ENCODE data around the gene TRAPPC2L. TPM values are rescaled to one million over a fixed set of nuclear protein-coding genes. Genes with fewer than 3 reads are reported as not detected.

Gene TRAPPC2L
- total RNA-seq, 1 donor from 2014 or later, result 74.0 TPM

DNA sequence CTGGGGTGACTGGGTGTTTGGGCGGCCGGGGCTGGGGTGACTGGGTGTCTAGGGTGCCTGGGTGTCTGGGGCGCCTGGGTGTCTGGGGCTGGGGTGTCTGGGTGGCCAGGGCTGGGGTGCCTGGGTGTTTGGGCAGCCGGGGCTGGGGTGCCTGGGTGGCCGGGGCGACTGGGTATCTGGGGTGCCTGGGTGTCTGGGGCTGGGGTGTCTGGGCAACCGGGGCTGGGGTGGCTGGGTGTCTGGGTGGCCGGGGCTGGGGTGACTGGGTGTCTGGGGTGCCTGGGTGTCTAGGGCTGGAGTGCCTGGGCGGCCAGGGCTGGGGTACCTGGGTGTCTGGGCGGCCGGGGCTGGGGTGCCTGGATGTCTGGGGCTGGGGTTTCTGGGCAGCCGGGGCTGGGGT lies 31.8 kb upstream of the TRAPPC2L start:
- H3K4me1 Mint-ChIP-seq (ENCODE audit: unreplicated experiment), result no peaks in the 10 kb centered on the region
- no peaks in the 10 kb centered on the region for H3K9me3 Mint-ChIP-seq (ENCODE audit: unreplicated experiment)
- peaks cover 5% of the 10 kb centered on the region for H3K36me3 Mint-ChIP-seq (ENCODE audit: unreplicated experiment)
- no peaks in the 10 kb centered on the region for H3K27me3 Mint-ChIP-seq (ENCODE audit: unreplicated experiment)
- H3K27ac Mint-ChIP-seq (ENCODE audit: unreplicated experiment), result no peak overlapping the region
- no peak overlapping the region for H3K4me3 Mint-ChIP-seq (ENCODE audit: unreplicated experiment)
- TF ChIP-seq, protein P1, sequence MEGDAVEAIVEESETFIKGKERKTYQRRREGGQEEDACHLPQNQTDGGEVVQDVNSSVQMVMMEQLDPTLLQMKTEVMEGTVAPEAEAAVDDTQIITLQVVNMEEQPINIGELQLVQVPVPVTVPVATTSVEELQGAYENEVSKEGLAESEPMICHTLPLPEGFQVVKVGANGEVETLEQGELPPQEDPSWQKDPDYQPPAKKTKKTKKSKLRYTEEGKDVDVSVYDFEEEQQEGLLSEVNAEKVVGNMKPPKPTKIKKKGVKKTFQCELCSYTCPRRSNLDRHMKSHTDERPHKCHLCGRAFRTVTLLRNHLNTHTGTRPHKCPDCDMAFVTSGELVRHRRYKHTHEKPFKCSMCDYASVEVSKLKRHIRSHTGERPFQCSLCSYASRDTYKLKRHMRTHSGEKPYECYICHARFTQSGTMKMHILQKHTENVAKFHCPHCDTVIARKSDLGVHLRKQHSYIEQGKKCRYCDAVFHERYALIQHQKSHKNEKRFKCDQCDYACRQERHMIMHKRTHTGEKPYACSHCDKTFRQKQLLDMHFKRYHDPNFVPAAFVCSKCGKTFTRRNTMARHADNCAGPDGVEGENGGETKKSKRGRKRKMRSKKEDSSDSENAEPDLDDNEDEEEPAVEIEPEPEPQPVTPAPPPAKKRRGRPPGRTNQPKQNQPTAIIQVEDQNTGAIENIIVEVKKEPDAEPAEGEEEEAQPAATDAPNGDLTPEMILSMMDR (IDR thresholded peaks at IDR 0.05), result no peak
- DNase-seq (ENCODE audit: extremely low spot score, unreplicated experiment), result no peak

DNA sequence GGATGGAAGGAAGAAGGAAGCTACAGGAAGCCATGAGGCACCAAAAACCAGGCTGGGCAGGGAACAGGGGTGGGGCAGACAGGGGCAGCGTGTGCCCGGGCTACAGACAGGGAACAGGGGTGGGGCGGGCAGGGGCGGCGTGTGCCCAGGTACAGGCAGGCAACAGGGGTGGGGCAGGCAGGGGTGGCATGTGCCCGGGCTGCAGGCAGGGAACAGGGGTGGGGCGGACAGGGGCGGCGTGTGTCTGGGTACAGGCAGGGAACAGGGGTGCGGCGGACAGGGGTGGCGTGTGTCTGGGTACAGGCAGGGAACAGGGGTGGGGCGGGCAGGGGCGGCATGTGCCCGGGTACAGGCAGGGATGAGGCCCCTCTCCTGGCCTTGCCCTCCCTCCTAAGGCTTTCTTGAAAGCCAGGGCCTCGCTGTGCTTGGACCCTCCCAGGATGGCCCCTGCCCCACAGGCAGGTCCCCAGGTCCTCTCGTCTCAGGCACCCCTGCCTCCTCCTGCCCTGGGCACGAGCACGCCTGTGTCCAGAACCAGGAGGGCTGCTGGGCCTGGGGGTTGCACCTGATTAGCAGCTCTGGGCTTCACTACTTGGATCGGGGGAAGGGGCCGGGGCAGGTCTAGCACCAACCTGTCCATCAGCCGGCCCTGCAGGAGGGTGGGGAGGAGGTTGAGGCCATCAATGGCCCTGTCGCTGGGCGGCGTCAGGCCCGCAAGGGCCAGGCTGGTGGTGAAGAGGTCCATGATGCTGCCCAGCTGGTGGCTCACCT lies 30.7 kb upstream of the TRAPPC2L start:
- Mint-ChIP-seq H3K9me3 (ENCODE audit: unreplicated experiment) (no peaks in the 10 kb centered on the region), H3K27ac (ENCODE audit: unreplicated experiment) (no peak overlapping the region), H3K36me3 (ENCODE audit: unreplicated experiment) (peaks cover 5% of the 10 kb centered on the region), H3K4me1 (ENCODE audit: unreplicated experiment) (no peaks in the 10 kb centered on the region), H3K27me3 (ENCODE audit: unreplicated experiment) (no peaks in the 10 kb centered on the region), H3K4me3 (ENCODE audit: unreplicated experiment) (no peak overlapping the region)
- no peak for DNase-seq (ENCODE audit: extremely low spot score, unreplicated experiment)
- TF ChIP-seq, protein P1 (IDR thresholded peaks at IDR 0.05), result no peak

DNA sequence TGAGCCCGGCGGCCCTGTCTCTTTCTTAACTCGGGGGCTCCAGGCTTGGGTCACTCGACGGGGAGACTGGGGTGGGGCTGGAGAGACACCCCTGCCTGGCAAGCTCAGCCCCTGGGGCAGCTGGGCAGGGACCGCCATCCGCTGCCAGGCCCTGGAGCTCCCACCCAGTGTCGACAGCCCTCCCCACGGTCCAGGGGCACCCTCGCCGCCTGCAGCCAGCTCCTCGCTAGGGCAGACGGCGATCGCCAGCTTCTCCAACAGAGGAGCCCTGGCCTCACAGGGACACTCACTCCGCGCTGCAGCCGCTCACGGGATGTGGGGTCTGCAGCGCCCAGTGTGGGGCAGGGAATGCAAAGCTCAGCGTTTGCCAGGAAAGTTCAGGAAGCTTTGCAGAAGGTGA lies 29.2 kb upstream of the TRAPPC2L start:
- TF ChIP-seq, protein P1 (IDR thresholded peaks at IDR 0.05), result no peak
- no peak for DNase-seq (ENCODE audit: extremely low spot score, unreplicated experiment)
- Mint-ChIP-seq H3K27me3 (ENCODE audit: unreplicated experiment) (no peaks in the 10 kb centered on the region), H3K36me3 (ENCODE audit: unreplicated experiment) (peaks cover 2% of the 10 kb centered on the region), H3K4me1 (ENCODE audit: unreplicated experiment) (no peaks in the 10 kb centered on the region), H3K27ac (ENCODE audit: unreplicated experiment) (no peak overlapping the region), H3K4me3 (ENCODE audit: unreplicated experiment) (no peak overlapping the region), H3K9me3 (ENCODE audit: unreplicated experiment) (no peaks in the 10 kb centered on the region)

DNA sequence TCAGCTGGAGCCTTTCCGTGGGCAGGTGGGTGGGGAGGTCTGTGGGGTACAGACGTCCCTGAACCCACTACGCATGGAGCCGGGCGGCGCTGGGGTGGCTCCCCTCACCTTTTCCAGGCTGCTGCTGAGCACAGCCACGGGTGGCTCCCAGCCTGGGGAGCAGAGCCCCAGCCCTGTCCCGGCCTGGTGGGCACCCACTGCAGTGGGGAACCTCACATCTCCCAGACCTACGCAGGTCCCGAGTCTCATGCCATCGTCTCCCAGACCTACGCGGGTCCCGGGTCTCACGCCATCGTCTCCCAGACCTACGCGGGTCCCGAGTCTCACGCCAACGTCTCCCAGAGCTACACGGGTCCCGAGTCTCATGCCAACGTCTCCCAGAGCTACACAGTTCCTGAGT lies 28.2 kb upstream of the TRAPPC2L start:
- H3K36me3 Mint-ChIP-seq (ENCODE audit: unreplicated experiment), result no peaks in the 10 kb centered on the region
- TF ChIP-seq, protein P1 (IDR thresholded peaks at IDR 0.05), result no peak
- H3K4me1 Mint-ChIP-seq (ENCODE audit: unreplicated experiment), result no peaks in the 10 kb centered on the region
- H3K27ac Mint-ChIP-seq (ENCODE audit: unreplicated experiment), result no peak overlapping the region
- no peaks in the 10 kb centered on the region for H3K27me3 Mint-ChIP-seq (ENCODE audit: unreplicated experiment)
- no peak for DNase-seq (ENCODE audit: extremely low spot score, unreplicated experiment)
- no peaks in the 10 kb centered on the region for H3K9me3 Mint-ChIP-seq (ENCODE audit: unreplicated experiment)
- H3K4me3 Mint-ChIP-seq (ENCODE audit: unreplicated experiment), result no peak overlapping the region

DNA sequence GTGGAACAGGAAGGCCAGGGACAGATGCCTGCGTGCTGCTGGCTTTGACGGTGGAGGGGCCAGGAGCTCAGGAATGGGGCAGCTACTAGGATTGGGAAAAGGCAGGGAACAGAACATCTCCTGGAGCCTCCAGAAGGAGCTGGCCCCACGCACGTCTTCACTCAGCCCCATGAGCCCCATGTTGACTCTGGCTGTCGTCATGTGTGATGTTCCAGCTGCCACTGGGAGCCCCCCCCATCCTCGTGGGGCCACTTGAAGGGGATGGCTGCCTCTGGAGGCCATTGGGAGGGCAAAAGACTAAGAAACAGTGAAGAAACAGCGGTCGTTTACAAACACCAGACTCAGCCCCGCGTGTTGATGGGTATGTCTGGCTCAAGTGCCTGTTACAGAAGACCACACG lies 26.7 kb upstream of the TRAPPC2L start:
- no peaks in the 10 kb centered on the region for H3K4me1 Mint-ChIP-seq (ENCODE audit: unreplicated experiment)
- H3K36me3 Mint-ChIP-seq (ENCODE audit: unreplicated experiment), result peaks cover 2% of the 10 kb centered on the region
- H3K9me3 Mint-ChIP-seq (ENCODE audit: unreplicated experiment), result no peaks in the 10 kb centered on the region
- no peak overlapping the region for H3K27ac Mint-ChIP-seq (ENCODE audit: unreplicated experiment)
- H3K4me3 Mint-ChIP-seq (ENCODE audit: unreplicated experiment), result no peak overlapping the region
- H3K27me3 Mint-ChIP-seq (ENCODE audit: unreplicated experiment), result no peaks in the 10 kb centered on the region
- no peak for DNase-seq (ENCODE audit: extremely low spot score, unreplicated experiment)
- TF ChIP-seq, protein P1 (IDR thresholded peaks at IDR 0.05), result no peak

Data from osteocyte (in vitro differentiated cells).